OCI-LY7 (cell line): Measurements from ENCODE around the gene DNM3.

ENCODE experiments used
- CTCF ChIP-seq: fragments of 200-600 bp; sonication (generic); conservative IDR thresholded peaks from 2 replicates; pipeline ENCODE4 v1.5.1; 2014; ENCODE audit warnings: mild to moderate bottlenecking, antibody characterized with exemption, low read length, moderate library complexity, mixed read lengths
- EZH2phosphoT487 ChIP-seq: fragments of 200-600 bp; sonication (generic); IDR thresholded peaks from 2 replicates; pipeline ENCODE4 v1.6.1; 2018; ENCODE audit warnings: low read depth, borderline replicate concordance, mild to moderate bottlenecking, mixed run types, antibody characterized with exemption, low read length, moderate library complexity, mixed read lengths

DNA sequence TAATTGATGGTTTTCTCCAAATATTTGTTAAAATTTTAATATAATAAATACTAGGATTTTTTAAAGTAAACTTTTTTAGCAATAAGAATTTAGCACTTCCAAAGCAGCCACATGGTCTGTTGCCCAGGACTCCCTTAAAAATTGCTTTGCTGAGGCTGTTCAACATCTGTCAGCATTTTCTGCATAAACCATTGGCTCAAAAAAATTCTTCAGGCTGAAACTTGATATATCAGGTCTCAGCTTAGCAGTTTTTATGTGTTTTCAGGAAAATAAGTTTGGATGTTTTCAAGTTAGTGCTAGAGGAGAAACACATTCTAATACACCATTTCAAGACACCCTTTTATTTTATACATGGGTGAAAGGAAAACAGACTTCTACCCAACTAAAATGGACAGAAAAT lies 510.0 kb downstream of the DNM3 start:
- TF ChIP-seq CTCF: no peak
- TF ChIP-seq EZH2phosphoT487: no peak
